ENCODE measurements around the gene PARVA.

Gene PARVA

DNA sequence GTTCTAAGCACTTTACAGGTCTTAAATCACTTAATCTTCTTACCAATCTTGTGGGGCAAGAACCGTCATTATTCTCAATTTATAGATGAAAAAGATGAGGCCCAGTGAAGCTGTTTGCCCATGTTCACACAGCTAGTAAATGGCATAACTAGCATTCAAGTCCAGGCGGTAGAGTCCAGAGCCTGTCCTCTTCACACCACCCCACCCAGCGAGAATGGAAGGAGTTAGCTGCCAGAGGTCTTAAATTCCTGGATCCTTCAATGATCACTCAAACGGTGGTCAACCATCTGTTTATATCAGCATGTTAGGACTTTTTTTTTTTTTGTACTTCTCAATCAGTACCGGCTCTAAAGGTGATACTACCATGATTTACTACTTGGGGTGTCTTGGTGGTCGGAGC lies 43.3 kb downstream of the PARVA start:
- Histone ChIP-seq H4K20me1 (no peaks in the 10 kb centered on the region), H3K4me2 (no peak overlapping the region), H3K27ac (no peak overlapping the region), H3K36me3 (no peaks in the 10 kb centered on the region), H3K4me3 (no peak overlapping the region), H3K9ac (no peak overlapping the region), H3K9me3 (replicated peaks in 1 of 11) (no peaks in the 10 kb centered on the region), H3K27me3 (no peaks in the 10 kb centered on the region), H3K4me1 (peaks cover 0 to 4% (median 0%) of the 10 kb centered on the region in 10 experiments; a peak in 1 of 20 replicates)
- TF ChIP-seq Cebpa-rat (IDR thresholded peaks at IDR 0.05): no peak

DNA sequence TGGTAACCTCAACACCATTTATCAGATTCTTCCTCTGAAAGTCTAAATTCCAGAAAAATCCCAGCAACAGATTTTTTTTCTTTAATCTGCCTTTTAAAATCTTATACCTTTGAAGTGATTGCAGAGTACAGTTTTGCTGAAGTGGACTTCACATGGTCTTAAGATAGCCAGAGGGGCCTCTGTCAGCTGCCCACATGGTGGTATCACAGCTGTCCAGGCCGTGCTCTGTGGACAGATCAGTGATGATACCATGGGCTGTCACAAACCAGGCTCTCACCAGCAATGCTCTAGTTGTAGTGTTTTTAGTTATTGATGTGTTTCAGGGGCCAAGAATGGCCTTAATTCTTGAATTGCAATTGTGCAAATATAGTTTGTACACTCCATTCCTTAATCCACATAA lies 44.0 kb downstream of the PARVA start:
- Histone ChIP-seq H3K9me3 (replicated peaks in 1 of 11) (no peaks in the 10 kb centered on the region), H3K9ac (no peak overlapping the region)
- TF ChIP-seq Cebpa-rat (IDR thresholded peaks at IDR 0.05): no peak

DNA sequence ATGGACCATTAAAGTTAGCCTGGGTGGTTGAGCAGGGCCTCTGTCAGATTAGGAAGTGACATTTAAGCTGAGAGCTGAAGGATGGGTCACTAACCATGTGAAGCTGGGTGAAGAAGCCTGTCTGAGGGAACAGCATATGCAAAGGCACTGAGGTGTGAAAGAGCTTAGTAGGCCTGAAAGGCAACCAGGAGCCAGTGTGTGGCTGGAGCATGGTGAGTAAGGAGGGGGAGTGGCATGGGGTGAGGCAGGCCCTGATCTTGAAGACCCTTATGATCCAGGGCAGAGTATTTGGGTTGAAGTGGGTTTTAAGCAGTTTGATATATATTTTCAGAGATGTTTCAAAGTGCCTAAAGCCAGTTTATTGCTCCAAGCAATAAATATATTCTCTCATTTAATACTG lies 48.8 kb downstream of the PARVA start:
- no peak overlapping the region for H3K9ac ChIP-seq
- no peaks in the 10 kb centered on the region for H4K20me1 ChIP-seq

More for the DNA sequence above, 44.0 kb downstream of the PARVA start:
- H3K36me3 ChIP-seq: no peaks in the 10 kb centered on the region
- peaks cover 0 to 4% (median 0%) of the 10 kb centered on the region in 10 experiments; a peak in 1 of 20 replicates for H3K4me1 ChIP-seq
- H3K27me3 ChIP-seq: no peaks in the 10 kb centered on the region
- no peak overlapping the region for H3K4me3 ChIP-seq
- no peak overlapping the region for H3K4me2 ChIP-seq
- no peaks in the 10 kb centered on the region for H4K20me1 ChIP-seq
- no peak overlapping the region for H3K27ac ChIP-seq

DNA sequence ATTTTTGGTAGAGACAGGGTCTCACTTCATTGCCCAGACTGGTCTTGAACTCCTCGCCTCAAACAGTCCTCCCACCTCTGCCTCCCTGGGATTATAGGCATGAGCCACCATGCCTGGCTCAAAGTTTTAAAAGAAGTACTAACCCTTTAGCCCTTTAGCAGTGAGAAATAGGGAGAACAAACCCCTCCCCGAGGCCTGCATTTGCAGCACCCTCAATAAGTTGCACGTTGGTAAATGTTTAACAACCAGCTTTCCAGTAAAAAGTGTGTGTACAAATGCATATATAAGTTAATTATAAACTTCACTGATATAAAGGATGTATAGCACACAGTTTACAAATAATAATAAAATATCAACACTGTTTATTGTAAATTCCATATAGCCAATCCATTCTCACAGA lies 51.8 kb downstream of the PARVA start:
- no peak overlapping the region for H3K4me2 ChIP-seq
- H3K4me1 ChIP-seq: no peaks in the 10 kb centered on the region
- H4K20me1 ChIP-seq: no peaks in the 10 kb centered on the region
- no peaks in the 10 kb centered on the region for H3K36me3 ChIP-seq
- H3K4me3 ChIP-seq: no peak overlapping the region
- H3K27ac ChIP-seq: no peak overlapping the region
- H3K27me3 ChIP-seq: no peaks in the 10 kb centered on the region
- H3K9ac ChIP-seq: no peak overlapping the region
- TF ChIP-seq Cebpa-rat (IDR thresholded peaks at IDR 0.05): no peak
- H3K9me3 ChIP-seq (replicated peaks in 1 of 11): no peaks in the 10 kb centered on the region

More for the DNA sequence above, 48.8 kb downstream of the PARVA start:
- Histone ChIP-seq H3K4me3 (no peak overlapping the region), H3K4me2 (no peak overlapping the region), H3K9me3 (replicated peaks in 1 of 11) (no peaks in the 10 kb centered on the region), H3K27ac (no peak overlapping the region), H3K4me1 (no peaks in the 10 kb centered on the region), H3K27me3 (no peaks in the 10 kb centered on the region), H3K36me3 (no peaks in the 10 kb centered on the region)
- no peak for TF ChIP-seq Cebpa-rat (IDR thresholded peaks at IDR 0.05)

DNA sequence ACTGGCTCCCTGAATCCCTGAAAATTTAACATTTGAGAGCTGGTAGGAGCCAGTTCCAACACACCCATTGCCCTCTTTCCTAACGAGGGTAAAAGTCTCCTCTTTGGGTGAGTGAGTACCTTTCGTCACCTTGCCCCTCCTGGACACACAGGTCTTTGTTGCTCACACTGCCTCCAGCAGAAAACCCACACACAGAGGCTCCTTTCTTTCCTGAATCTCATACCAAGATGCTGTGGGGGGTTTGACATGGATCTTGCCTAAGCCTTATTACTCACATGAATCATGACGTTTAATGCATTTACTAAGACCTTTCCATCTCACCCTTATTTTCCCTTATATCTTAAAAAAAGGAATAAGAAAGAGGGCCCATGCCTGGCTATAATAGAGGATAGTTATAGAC lies 53.0 kb downstream of the PARVA start:
- Histone ChIP-seq H4K20me1 (no peaks in the 10 kb centered on the region), H3K27me3 (no peaks in the 10 kb centered on the region), H3K36me3 (no peaks in the 10 kb centered on the region), H3K9ac (no peak overlapping the region), H3K9me3 (replicated peaks in 1 of 11) (no peaks in the 10 kb centered on the region), H3K4me1 (no peaks in the 10 kb centered on the region), H3K4me3 (no peak overlapping the region), H3K27ac (no peak overlapping the region), H3K4me2 (no peak overlapping the region)
- no peak for TF ChIP-seq Cebpa-rat (IDR thresholded peaks at IDR 0.05)

DNA sequence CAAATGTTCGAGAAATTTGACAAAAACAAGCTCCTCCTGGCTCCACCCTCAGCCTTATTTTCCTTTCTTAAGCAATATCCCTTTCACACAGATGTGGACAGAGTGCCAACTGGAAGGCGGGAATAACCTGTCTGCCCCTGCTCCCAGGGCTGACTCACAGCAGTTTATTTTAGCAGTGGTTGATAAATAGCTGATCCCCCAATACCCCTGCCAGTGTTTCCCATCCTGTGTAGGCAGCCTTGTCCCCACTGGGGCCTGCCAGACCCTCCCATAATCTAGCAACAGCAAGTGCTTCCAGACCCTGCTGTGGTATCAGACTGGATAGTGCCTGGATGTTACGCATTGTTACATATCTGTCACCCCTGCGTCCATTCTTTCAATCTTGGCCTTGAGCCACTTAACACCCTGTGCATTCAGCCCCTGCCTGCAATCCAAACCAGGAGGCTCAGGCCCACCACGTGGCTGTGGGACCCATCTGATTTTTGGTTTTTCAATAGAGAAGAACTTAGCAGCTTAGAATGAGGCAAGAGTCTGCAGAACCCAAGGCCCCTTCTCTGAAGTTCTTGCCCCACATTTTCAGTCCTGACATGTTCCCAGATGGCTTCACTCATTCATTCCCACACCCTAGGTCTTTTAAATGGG lies 53.7 kb downstream of the PARVA start:
- Histone ChIP-seq H3K4me1 (no peaks in the 10 kb centered on the region), H3K4me2 (no peak overlapping the region), H3K4me3 (no peak overlapping the region)

DNA sequence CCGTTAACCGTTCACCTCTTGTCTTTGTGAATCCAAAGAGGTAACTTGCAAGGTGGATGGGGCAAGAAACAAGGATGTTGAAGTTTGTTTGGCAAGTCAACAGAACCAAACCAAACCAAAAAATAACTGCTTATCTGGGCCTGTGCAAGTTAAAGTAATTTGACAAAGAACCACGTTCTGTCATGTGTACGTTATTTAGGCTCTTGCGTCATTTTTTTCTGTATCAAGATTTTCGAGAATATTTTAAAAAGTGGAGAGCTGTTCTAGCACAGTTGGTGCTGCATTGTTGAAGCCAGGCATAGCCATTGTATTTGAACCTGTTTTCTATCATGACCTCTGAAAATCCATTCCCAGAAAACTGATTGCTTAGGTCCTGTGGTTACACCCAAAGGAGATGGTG lies 55.1 kb downstream of the PARVA start:
- Histone ChIP-seq H3K36me3 (no peaks in the 10 kb centered on the region), H3K4me2 (no peak overlapping the region), H3K27me3 (no peaks in the 10 kb centered on the region), H3K9ac (no peak overlapping the region), H3K4me1 (no peaks in the 10 kb centered on the region), H4K20me1 (no peaks in the 10 kb centered on the region), H3K27ac (no peak overlapping the region), H3K4me3 (no peak overlapping the region), H3K9me3 (replicated peaks in 1 of 11) (no peaks in the 10 kb centered on the region)
- TF ChIP-seq Cebpa-rat (IDR thresholded peaks at IDR 0.05): no peak

More for the DNA sequence above, 53.7 kb downstream of the PARVA start:
- no peaks in the 10 kb centered on the region for H3K27me3 ChIP-seq
- no peaks in the 10 kb centered on the region for H3K9me3 ChIP-seq (replicated peaks in 1 of 11)
- TF ChIP-seq Cebpa-rat (IDR thresholded peaks at IDR 0.05): no peak
- H3K9ac ChIP-seq: no peak overlapping the region
- no peaks in the 10 kb centered on the region for H4K20me1 ChIP-seq
- no peaks in the 10 kb centered on the region for H3K36me3 ChIP-seq
- H3K27ac ChIP-seq: no peak overlapping the region

DNA sequence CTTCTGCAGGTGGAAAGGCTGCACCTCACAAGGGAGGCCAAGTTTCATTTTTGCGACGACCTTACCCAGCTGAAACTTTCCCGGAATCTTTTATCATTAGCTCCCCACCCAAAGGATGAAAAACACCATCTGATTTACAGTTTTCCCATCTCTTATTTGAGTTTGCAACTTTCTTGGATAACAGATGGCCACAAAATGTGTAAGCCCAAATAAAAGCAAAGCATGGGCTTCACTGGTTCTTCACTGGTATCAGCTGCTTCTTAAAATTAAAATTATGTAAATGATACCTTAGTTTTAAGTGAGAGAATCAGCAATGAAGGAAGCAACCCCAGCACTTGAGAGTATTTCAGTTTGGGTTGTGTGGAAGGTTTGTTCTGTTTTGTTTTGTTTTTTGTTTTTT lies 55.8 kb downstream of the PARVA start:
- H3K4me3 ChIP-seq: no peak overlapping the region
- H3K4me2 ChIP-seq: no peak overlapping the region
- H3K9ac ChIP-seq: no peak overlapping the region
- H3K9me3 ChIP-seq (replicated peaks in 1 of 11): no peaks in the 10 kb centered on the region
- no peaks in the 10 kb centered on the region for H4K20me1 ChIP-seq
- H3K27me3 ChIP-seq: no peaks in the 10 kb centered on the region
- H3K36me3 ChIP-seq: no peaks in the 10 kb centered on the region
- H3K4me1 ChIP-seq: no peaks in the 10 kb centered on the region
- TF ChIP-seq Cebpa-rat (IDR thresholded peaks at IDR 0.05): no peak
- H3K27ac ChIP-seq: no peak overlapping the region

DNA sequence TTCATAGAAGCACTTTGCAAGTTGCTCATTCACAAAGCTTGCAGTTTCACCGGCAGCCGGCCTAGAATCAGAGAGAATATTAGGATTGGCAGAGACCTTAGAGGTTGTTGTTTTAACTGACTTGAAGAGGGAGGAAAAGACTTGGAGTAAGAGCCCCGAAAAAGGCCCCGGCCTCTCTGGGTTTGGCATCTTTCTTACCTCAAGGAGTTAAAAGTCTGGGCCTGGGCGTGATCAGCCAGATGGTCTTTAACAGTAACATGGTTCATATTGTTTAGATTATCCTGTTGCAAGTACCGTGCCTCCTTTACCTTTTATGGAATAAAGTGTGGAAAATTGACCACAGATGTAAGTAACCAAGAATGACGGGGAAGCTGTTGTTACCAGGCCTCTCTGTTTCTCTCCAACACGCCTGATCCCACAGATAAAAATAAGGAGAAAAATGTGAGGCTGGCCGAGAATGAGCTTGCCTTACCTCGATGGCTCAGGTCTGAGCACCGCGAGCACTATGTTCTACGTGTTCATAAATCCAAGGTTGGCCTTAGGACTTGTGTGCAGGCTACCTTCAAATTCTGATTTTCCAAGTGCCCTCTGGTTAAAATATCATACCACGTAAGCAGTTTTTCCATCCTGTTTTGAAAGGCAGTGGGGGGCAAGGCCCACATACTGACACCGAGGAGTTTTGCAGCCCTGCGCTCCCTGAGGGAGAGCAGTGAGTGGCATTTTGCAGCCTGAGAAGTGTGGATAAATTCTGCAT lies 56.4 kb downstream of the PARVA start:
- no peaks in the 10 kb centered on the region for H3K9me3 ChIP-seq (replicated peaks in 1 of 11)
- H4K20me1 ChIP-seq: no peaks in the 10 kb centered on the region
- no peak overlapping the region for H3K4me3 ChIP-seq
- H3K4me1 ChIP-seq: no peaks in the 10 kb centered on the region
- no peaks in the 10 kb centered on the region for H3K27me3 ChIP-seq
- H3K36me3 ChIP-seq: no peaks in the 10 kb centered on the region
- no peak for TF ChIP-seq Cebpa-rat (IDR thresholded peaks at IDR 0.05)
- no peak overlapping the region for H3K4me2 ChIP-seq
- H3K27ac ChIP-seq: no peak overlapping the region
- no peak overlapping the region for H3K9ac ChIP-seq

DNA sequence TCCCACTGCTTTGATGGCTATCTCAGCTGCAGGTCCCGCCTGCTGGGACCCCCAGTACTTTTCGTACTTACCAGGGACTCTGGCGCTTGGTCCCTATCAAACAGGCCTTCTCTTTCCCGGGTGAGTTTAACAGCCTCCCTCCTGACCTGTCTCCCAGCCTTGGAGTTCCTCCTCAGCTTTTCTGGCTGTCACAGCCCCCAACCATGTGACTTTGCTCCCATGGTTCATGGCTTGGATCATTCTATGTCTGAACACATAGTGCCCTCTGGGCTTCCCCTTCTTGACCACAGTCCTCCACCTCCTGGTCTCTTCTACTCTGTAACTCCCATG lies 56.9 kb downstream of the PARVA start:
- Histone ChIP-seq H3K36me3 (no peaks in the 10 kb centered on the region), H3K27ac (no peak overlapping the region), H3K27me3 (no peaks in the 10 kb centered on the region), H3K9me3 (replicated peaks in 1 of 11) (no peaks in the 10 kb centered on the region; a peak in 1 of 22 replicates), H3K4me2 (no peak overlapping the region), H3K9ac (no peak overlapping the region), H3K4me3 (no peak overlapping the region), H4K20me1 (no peaks in the 10 kb centered on the region), H3K4me1 (peaks cover 0 to under 1% (median under 1%) of the 10 kb centered on the region in 10 experiments; a peak in 7 of 20 replicates)
- no peak for TF ChIP-seq Cebpa-rat (IDR thresholded peaks at IDR 0.05)
